Activated gamma-delta T cell treated with anti-CD3 and anti-CD28 coated beads, Interleukin-2, amount 50 U/mL, for 16 hours (primary cell): ENCODE results near the gene SETD2.
"Not testable (repeated sequence)": the region's sequence is repeated elsewhere in the genome, so short reads cannot be mapped to it uniquely, and the experiment has no call there.

Source experiments
- DNase-seq: peaks from one replicate; pipeline ENCODE4 v3.0.0-alpha.2; 2020; ENCODE audit warnings: low read depth

SETD2 gene

DNA sequence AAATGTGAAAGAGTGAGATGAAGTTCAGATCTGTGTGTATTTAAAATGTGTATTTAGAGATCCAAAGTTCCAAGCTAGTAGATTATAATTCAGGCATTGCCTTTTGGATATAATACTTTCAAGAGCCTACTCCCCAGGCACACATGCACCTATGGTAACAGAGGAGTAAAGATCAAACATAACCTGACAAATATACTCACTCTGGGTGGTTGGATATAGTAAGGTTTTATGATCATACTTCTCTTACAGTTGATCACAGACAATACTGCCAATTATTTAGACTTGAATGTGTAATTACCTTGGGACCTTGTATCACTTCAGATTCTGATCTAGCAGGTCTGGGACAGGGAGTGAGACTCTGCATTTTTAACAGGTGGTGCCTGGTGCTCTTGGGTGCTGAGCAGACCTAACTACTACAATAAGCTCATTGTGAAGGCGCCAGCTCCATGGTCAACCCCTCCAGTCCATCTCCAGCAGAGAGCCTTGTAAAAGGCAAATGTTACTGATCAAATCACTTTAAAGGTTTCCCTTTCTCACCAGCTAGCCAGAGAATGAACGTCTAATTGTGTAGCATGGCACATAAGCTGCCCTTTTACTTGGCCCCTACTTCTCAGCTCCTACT is 128.9 kb downstream of the SETD2 start:
- DNase-seq: no peak

DNA sequence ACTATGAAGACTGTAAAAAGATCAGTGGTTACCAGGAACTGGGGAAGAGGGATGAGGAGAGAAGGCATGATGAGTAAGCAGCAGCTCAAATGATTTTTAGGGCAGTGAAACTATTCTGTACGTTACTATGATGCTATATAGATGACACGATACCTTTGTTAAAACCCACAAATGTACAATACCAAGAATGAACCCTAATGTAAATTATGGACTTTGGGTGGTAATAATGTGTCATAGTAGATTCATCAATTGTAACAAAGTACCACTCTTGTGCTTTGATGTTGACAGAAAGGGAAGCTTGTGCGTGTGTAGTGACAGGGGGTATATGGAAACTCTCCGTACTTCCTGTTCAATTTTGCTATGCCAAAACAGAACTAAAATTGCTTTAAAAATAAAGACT is 132.9 kb downstream of the SETD2 start:
- not testable (repeated sequence) for DNase-seq

DNA sequence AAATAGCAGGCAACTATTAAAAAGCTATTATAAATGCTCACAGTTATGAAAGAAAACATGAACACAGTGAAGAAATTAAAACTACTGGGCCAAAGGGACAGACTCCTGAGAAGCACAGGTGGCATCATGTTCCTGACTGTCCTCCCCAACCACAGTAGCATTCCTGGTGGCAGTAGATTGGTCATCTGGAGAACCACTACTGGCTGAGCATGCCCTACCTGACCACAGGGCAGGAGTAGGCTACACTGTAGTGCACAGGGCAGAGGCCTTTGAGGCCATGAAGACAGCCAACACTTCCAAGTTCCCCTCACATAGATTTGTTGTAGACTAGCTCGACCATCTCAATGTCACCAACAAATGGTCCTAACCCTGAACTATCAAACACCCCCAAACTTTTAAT is 135.2 kb downstream of the SETD2 start:
- no peak for DNase-seq

DNA sequence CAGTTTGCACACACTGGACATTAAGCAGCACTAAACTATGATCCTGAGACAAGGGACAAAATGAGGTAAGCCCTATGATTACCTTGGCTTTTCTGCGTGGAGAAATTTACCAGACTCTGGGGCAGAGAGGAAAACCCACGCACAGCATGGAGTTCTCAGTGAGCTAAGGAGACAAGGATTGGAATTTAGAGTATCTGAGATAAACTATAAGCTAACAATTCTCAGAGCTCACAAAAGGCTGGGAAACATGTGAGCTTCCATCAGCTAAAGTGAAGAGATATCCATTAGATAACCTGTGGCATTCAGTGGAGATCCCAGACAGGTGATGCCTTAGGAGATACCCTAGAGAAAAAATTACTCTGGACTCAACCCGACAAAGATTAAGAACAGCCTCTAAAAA is 135.8 kb downstream of the SETD2 start:
- DNase-seq: no peak

DNA sequence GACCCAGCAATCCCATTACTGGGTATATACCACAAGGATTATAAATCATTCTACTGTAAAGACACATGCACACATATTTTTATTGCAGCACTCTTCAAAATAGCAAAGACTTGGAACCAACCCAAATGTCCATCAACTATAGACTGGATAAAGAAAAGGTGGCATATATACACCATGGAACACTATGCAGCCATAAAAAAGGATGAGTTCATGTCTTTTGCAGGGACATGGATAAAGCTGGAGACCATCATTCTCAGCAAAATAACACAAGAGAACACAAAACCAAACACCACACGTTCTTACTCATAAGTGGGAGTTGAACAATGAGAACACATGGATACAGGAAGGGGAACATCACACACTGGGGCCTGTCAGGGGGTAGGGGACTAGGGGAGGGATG is 137.5 kb downstream of the SETD2 start:
- not testable (repeated sequence) for DNase-seq

DNA sequence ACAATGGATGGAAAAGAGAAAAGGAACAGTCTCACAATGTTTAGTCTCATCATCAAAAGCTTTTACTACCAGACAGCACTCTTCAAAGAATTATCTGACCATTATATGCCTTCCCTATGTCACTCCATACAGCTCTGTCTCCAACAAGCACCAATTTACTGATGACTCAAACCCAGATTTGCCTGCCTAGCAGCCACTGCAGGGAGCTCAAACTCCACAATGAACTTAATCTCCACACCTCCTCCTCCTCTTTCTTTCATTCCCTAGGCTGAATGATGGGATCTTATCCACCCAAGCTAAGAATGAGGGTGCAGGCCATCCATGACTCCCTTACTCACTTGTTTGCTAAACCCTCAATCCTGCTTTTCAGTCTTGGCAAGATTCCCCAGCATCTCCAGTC is 139.0 kb downstream of the SETD2 start:
- no peak for DNase-seq

DNA sequence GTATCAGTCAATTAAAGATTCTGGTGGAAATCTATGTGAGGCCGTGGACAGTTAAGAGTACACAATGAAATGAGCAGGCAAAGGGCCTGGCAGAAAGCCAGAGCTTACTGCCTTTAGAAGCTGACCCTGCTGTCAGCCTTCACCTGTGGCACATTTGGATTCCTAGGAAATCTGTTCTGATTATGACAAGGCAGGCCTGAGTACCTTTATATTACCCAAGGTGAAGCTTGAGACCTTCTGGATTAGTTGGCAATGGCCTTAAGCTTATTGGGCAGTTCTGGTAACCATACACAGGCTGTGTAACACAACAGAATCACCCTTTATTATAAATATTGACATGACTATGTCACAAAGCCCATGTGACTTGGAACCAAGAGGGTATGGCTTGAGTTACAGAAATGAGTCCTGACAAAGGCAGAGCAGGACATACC is 141.3 kb downstream of the SETD2 start:
- DNase-seq: no peak

DNA sequence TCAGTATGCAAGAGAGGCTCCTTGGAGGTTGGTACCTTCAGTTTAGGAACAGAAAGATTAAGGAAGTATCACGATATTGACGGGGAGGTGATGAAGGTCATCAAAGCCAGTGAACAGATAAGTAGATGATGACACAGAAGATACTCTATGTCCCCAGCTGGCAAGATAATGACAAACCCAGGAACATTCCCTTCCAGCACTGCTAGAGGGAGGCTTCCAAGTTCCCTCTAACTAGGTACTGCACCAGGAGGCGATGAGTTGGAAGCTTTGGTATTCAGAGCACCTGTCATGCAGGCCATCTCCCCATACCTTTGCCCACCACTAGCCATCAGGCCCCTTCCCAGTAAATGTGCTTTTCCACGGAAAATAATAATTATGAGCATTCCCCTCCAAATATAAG is 143.6 kb downstream of the SETD2 start:
- no peak for DNase-seq

DNA sequence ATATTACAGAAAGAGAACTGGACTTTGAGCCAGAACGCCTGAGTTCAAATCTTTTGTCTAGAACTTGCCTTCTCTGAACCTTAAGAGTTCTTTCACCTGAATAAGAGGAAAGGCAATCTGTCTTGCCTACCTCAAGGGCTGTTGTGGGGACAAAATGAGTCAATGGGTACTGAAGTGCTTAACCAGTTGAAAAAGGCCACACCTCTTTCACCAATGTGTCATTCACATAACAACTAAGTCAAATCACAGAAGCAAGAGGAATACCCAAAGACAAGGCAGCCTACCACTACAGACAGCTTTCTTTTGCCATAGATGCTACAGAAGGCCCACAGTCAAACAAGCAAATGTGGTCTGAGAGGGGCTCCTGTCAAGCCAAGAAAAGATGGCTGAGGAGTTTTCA is 144.7 kb downstream of the SETD2 start:
- no peak for DNase-seq

DNA sequence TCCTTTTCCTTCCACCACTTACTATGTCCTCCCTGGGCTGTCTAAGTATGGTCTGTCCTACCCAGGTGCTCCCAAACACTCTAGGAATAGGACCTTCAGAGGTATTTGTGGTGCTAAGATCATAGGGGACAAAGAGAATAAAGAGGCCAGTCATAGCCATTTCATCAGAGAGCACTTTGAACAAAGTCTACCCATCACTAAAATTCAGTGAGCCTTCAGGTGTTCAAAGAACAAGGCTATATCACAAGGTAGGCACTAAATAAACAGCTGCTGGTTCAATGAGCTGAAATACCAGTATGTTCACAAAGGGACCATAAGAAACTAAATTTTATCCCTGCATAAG is 145.7 kb downstream of the SETD2 start:
- no peak for DNase-seq

DNA sequence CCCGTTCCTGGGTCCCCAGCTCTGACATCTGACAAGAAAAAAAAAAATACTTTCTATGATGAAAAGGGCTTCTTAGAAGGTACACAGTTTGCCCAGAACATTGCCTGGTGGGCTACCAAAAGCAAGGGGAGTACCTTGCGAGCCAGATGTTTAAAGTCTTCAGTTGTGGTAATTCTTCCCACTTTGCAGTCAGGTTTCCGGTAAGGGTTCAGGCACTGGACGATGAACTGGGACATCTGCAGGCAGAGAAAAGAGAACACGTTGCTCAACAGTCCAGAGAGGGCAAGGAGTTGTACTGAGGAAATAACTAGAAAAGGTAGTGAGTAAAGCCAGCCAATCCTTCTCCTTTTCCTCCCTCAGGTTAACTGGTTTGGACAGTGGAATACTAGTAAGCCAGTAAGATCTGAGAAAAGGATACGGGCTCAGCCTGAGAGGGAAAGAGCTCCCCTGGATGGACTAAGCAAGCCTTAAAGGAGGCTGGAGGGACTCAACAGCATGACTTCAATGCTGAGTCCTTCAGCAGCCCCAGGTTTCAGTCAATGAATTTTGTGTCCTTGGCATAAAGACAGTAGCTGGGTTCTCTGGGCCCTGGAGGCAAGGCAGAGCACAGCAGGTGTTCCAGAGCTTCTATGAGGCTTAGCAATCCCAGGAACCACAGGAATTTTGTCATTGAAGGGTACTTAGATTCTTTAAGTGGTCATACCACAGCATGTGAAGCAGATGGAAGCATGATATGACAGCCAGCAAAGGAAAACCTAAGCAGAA is 146.2 kb downstream of the SETD2 start:
- DNase-seq: no peak

DNA sequence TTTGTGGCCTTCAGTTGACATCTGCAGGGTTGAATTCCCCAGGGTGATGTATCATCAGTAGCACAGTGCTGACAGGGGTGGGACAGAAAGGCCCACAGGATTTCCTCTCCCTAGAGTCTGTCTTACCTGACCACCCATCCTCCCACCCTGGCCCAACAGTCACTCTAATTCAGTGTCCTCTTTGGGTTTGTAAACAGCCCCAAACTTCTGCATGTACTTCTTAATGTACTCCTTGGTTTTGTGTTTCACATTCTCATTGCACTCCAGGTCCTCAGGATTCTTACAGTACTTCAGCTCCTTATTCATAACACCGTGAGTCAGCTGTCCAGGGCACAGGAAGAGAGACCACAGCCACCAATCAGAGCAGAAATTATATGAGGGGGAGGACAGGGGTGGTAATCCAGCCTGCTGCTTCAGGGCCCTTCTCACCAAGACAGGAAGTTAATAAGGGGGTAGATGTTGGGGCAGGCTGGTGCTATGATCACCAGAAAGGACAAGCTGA is 146.9 kb downstream of the SETD2 start:
- no peak for DNase-seq

DNA sequence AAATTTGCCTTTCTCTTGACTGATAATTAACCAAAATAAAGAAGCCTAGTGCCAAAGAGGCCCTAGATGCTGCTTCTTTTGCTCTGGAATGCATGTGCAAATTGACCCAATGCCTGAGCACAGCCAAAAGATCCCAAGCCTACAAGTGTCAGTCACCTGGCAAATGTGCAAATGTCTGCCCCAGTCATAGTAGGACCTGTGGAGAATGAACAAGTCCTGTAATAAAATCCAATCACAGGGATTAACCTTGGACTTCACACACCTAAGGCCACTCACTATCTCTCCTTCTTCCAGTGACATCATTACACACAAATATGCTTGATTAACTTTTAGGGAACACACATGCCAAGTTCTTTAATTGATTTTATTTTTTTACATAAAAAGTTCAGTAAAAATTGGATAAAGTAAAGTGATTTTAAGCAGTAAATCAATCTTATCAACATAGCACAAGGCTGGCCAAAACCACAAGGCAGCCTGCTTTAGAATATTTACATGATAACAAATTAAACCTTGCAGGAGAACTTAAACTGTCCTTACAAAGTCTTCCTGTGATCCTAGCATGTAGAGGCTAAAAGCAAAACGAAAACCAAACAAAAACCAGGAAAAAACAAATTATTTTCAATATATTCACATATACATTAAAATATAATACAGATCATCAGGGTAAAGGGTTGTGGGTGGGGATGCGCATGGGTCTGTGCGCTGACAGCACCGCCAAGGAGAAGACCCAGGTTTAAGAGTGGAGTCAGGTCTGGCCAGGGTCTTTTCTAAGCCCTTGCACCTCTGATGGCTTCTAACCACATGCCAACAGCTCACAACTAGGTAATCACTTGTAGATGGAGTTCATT is 147.6 kb downstream of the SETD2 start:
- no peak for DNase-seq

DNA sequence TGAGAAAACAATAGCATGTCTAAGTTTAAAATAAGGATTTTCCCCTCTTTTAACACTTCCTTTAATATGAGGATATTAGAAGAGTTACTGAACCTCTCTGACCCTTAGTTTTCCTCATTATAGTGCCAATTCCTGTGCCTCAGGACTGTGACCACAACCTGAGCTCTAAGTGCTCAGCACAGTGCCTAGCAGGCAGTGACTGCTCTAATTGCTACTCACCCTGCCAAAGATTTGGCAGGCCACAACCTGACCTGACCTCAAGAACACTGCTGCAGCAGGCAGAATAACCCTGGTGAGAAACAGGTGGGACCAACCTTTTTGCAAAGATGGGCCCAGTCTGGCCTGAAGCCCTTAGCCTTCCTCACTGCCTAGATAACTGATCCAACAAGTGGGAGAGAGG is 148.8 kb downstream of the SETD2 start:
- no peak for DNase-seq

DNA sequence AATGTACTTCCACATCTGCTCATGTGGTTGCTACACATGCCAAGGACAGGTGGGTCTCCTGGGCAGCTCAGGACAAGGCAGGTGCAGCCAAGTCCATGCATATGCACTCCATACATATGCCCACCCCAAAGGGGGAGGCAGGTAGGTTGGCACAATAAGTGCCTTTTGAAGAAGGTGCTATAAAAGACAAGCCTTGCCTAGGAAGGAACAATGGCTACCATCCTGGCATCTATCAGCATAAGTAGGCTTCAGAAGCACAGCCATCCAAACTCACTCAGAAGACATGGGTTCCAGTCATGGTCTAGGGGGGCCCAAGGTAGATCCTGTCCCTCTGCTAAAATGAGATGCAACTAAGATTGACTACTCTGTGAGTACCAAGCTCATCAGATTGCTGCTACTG is 149.9 kb downstream of the SETD2 start:
- DNase-seq: no peak

DNA sequence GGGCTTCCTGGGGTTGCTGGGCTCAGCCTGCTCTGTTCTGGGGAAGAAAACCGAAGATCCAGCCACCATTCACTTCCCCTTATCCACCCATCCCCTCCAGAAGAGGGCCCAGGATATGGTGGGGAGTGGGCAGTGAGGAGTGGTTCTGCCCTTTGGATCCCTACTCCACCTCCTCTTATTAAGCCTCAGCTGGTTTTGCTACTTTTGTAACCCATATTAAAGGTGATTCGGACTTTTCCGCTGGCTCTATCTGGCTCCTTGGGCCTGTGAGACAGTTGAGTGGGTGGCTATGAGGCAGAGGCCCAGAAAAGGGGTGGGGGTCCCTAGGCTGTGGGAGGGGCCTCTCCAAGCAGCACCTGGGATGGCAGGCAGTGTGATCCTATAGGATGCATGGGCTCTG is 150.7 kb downstream of the SETD2 start:
- DNase-seq: no peak

DNA sequence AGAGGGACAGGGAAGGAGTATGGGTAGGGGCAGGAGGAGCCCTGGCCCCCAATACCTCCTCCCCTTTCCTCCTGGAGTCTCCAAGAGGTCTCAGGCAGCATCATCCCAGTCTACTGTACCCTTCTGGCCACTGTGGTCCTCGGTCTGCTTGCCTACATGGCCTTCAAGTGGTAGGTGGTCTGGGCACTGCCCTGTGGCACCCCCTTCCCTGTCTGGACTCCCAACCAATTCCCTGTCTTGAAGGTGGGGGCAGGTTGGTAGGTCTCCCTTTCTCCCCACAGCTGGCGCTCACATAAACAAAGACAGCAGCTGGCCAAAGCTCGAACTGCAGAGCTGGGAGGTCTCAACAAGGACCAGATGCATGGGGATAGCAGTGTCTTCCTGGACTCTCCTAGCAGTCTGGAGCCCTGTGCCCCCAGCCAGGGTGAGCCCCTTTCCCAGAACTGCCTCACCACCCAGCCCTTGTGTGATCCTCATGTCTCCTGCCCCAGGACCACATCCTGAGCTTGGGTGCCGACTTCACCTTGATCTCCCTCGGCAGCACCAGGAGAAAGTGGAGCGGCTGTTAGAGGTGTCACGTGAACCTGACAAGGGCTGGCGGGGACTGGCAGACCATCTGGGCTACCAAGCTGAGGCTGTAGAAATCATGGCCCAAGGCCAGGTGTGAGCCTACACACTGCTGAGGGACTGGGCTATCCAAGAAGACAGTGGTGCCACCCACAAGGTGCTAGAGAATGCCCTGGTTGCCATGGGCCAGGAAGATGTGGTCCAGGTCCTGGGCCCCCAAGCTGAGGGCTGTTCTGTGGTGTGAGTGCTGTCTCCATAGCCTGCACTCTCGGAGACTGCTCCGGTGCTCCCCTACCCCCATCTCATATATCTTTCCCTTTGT is 151.3 kb downstream of the SETD2 start:
- DNase-seq: no peak

DNA sequence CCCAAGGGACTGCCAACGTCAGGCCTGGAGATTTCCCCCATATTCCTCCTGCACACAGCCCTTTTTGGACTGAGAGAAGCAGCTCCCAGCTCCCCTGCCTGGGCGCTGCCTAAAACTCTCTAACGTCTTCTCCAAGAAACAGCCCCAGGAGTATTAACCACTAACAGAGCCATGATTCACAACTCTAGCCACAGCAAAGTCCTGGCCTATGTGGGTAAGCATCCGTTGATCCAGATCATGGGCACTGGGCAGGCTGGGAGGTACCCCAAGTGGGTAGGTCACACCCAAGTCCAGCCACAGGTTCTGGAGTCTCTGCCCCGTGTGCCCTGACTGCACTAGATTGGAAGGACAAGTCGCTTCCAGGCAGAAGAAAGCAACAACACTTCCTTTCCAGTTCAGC is 152.5 kb downstream of the SETD2 start:
- DNase-seq: no peak

DNA sequence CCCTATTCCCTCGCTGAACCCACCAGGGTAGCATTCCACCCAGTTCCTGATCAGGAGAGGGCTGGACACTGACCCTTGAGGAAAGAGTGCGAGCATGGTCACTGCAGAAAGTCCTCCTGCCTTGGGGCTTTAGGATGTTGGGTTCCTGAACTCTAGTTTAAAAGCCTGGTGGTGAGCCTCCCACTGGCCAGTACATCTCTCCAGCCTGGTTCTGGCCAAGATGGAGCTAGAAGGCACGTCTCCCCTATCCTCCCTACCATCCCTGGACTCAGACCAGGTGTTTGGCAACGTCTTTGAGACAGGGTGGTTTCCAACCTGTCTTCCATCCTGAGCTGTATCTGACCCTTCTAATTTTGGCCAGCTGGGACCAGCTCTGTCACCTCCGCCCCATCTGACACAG is 153.0 kb downstream of the SETD2 start:
- DNase-seq: no peak

DNA sequence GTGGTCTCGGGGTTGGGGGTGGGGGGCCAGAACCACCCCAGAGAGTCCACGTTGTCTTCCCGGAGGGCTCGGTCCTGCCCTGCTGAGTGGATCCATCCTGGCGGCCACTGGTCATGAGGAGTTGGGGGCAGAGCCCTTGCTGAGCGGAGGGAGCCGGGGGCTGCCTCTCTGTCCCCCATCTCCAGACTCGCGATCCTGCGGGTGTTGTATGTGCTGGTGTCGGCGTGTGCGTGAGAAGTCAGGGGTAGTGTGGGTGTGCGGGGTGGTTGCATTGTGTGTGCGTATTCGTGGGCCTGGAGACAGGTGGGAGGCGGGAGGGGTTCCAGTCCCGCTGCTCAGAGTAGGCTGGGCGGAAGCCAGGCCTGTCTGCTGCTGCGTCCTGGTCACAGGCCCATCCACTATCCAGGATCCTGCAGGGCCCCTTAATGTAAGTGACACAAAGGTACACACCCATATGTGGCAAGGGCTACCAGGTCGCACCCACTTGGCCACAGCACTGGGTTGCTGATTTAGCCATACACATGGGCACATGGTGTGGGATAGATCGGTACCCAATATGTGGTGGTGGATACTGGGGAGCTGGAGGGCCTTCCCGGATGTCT is 153.7 kb downstream of the SETD2 start:
- DNase-seq: no peak
